ENCODE data around the gene XPC. TPM values are rescaled to one million over a fixed set of nuclear protein-coding genes. Genes with fewer than 3 reads are reported as not detected.

XPC gene
- total and polyA plus RNA-seq, 2 donors (not counting 3 experiments of a cell fraction or from before 2014, with no cell fraction given) = 11.9 to 36.8 TPM

DNA sequence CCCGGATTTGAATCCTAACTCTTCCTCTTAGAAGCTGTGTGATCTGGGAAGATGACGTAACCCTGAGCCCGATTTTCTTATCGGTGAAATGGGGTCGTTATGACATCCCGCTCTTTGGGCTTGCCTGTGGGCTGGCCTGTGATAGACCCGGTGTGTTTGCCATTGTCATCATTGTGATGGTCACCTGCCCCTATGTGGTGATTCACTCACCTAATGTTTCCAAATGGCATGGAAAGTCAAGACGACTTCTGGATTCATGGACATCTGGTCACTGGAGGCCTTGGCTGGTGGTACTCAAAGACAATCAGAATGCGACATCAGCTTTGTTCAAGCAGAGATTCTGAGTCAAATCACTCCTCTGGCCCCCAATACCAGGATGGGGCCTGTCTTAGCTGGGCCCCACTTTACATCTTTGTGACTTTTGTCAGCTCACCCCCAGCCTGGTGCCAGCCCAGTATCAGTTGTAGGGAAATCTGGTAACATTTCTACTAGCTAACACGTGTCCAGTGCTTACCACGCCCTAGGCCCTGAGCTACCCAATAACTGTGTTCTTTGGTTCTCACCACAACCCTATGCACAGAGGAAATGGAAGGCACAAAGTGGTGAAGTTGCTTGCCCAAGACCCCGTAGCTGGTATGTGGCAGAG lies 50.8 kb downstream of the XPC start:
- Histone ChIP-seq H3K27ac (ENCODE audit: insufficient read depth, low read depth, low read length) (no peak overlapping the region), H3K4me1 (ENCODE audit: control insufficient read depth, extremely low read depth, insufficient read depth, low read length) (peaks cover 22% of the 10 kb centered on the region), H3K9ac (replicated peaks; ENCODE audit: extremely low read depth, insufficient read depth, low read length) (no peak overlapping the region), H3K9me3 (replicated peaks; ENCODE audit: control insufficient read depth, insufficient read depth, low read length) (no peaks in the 10 kb centered on the region), H3K27me3 (ENCODE audit: control insufficient read depth in 2 of 2, insufficient read depth in 2 of 2, low read length in 2 of 2) (no peaks in the 10 kb centered on the region), H4K20me1 (replicated peaks; ENCODE audit: control insufficient read depth, extremely low read depth, insufficient read depth, low read length) (no peaks in the 10 kb centered on the region), H3K79me2 (ENCODE audit: control insufficient read depth, insufficient read depth, low read length) (peaks cover 49% of the 10 kb centered on the region), H3K4me3 (replicated peaks in 1 of 3; ENCODE audit: insufficient read depth in 1 of 3, low read depth in 1 of 3, low read length in 3 of 3) (no peak overlapping the region), H3K4me2 (ENCODE audit: insufficient read depth, low read length) (no peak overlapping the region), H2AFZ (ENCODE audit: low read depth, low read length) (no peak overlapping the region), H3K36me3 (ENCODE audit: control insufficient read depth in 2 of 2, extremely low read depth in 1 of 2, insufficient read depth in 2 of 2, low read length in 2 of 2) (peaks cover 3 to 19% of the 10 kb centered on the region in 2 experiments), H3K9me1 (replicated peaks; ENCODE audit: control insufficient read depth, extremely low read depth, insufficient read depth, low read length) (no peaks in the 10 kb centered on the region)
- BruUV-seq (replicated peaks) = no TSS peak
- no peak for FAIRE-seq
- POLR2A ChIA-PET = no interaction called here
- dilution Hi-C loops (cut with MboI; ENCODE audit: extremely low pct_ligation_motif_present, low sequenced_read_pairs) (no loop called here), intact Hi-C loops (cut with micrococcal nuclease) (no loop called here)
- no peak for TF ChIP-seq POLR2A (IDR thresholded peaks at IDR 0.05; ENCODE audit: low read depth, low read length)
- TF ChIP-seq EZH2 (IDR thresholded peaks at IDR 0.05; ENCODE audit: borderline replicate concordance, low read depth, low read length, severe bottlenecking) = no peak
- no peak for TF ChIP-seq MYC (IDR thresholded peaks at IDR 0.05; ENCODE audit: low read depth, low read length)
- TF ChIP-seq, protein P1, sequence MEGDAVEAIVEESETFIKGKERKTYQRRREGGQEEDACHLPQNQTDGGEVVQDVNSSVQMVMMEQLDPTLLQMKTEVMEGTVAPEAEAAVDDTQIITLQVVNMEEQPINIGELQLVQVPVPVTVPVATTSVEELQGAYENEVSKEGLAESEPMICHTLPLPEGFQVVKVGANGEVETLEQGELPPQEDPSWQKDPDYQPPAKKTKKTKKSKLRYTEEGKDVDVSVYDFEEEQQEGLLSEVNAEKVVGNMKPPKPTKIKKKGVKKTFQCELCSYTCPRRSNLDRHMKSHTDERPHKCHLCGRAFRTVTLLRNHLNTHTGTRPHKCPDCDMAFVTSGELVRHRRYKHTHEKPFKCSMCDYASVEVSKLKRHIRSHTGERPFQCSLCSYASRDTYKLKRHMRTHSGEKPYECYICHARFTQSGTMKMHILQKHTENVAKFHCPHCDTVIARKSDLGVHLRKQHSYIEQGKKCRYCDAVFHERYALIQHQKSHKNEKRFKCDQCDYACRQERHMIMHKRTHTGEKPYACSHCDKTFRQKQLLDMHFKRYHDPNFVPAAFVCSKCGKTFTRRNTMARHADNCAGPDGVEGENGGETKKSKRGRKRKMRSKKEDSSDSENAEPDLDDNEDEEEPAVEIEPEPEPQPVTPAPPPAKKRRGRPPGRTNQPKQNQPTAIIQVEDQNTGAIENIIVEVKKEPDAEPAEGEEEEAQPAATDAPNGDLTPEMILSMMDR (IDR thresholded peaks at IDR 0.05; ENCODE audit: extremely low read depth in 1 of 2, insufficient read depth in 1 of 2, low read depth in 1 of 2, low read length in 2 of 2) = no peak
- TF ChIP-seq JUN (IDR thresholded peaks at IDR 0.05; ENCODE audit: borderline replicate concordance, insufficient read depth, insufficient read length, low read depth) = no peak
- no peak for TF ChIP-seq POLR2AphosphoS5 (IDR thresholded peaks at IDR 0.05; ENCODE audit: insufficient read depth, low read depth, low read length)
- no peak for TF ChIP-seq GATA2 (IDR thresholded peaks at IDR 0.05; ENCODE audit: insufficient read depth, insufficient read length, low read depth, low read length)
- DNase-seq (ENCODE audit: low read depth, low spot score) = no peak
- CTCF ChIA-PET = no interaction called here

Measured in endothelial cell of umbilical vein (primary cell).